Sigmoid colon (tissue), 4 donors: ENCODE results near the gene MROH7.

ENCODE experiments used
- CTCF ChIP-seq, 4 experiments: fragments of 450-650 bp in 3 of 4; fragments of 200-600 bp in 1 of 4; IDR thresholded peaks; one replicate each; pipeline ENCODE4 v1.5.1; 2016 to 2019; ENCODE audit warnings: antibody characterized with exemption in 4 of 4, mild to moderate bottlenecking in 3 of 4, moderate library complexity in 2 of 4
- POLR2A ChIP-seq, 2 donors: fragments of 450-650 bp; IDR thresholded peaks; one replicate each; pipeline ENCODE4 v1.6.1; 2016; ENCODE audit warnings: antibody characterized with exemption in 2 of 2, mild to moderate bottlenecking in 2 of 2, moderate library complexity in 2 of 2
- POLR2AphosphoS5 ChIP-seq, 4 donors: sonication (generic); formaldehyde crosslinking; IDR thresholded peaks; one replicate each; pipeline ENCODE4 v1.6.1; 2017; ENCODE audit warnings: antibody characterized with exemption in 4 of 4

GRCh38 chr1:54624466-54625464 lies 16.8 kb upstream of the MROH7 start:
- TF ChIP-seq CTCF (IDR thresholded peaks at IDR 0.05) (no peak), POLR2A (IDR thresholded peaks at IDR 0.05) (no peak), POLR2AphosphoS5 (IDR thresholded peaks at IDR 0.05) (no peak)
